CD4-positive, alpha-beta memory T cell (primary cell): ENCODE data around the gene CNRIP1. TPM values are rescaled to one million over a fixed set of nuclear protein-coding genes. Genes with fewer than 3 reads are reported as not detected.

Experiments
- polyA plus RNA-seq, 2 donors: library from polyadenylated mRNA; unstranded; fragments of 300-500 nt; fragmentation: Illumina TruSeq; gene quantifications; one replicate each; pipeline ENCODE4 v1.2.3, GENCODE V29; 2021
- total RNA-seq, 2 experiments: library from RNA; stranded (reverse); gene quantifications; one replicate each; pipeline ENCODE4 v1.2.3, GENCODE V29; 2021

The CNRIP1 gene
- total and polyA plus RNA-seq, 4 experiments from 2014 or later, result 0.29 TPM; not detected in 3

Other genes starting within 250 kb of the CNRIP1 start
- 10 to 100 TPM in 1 of 2 experiments, 1 to 10 TPM in 1; 8.7 to 11.3 TPM for gene PNO1, start 162.1 kb downstream of the CNRIP1 start, total RNA-seq
- 10 to 100 TPM; 18.9 to 26.1 TPM for gene PNO1, start 162.1 kb downstream of the CNRIP1 start, polyA plus RNA-seq
- 10 to 100 TPM; 74.8 to 76.8 TPM for gene PPP3R1, start 67.4 kb downstream of the CNRIP1 start, total RNA-seq
- gene PPP3R1, start 67.4 kb downstream of the CNRIP1 start, polyA plus RNA-seq, result 1 to 10 TPM; 3.9 to 5.4 TPM
- 10 to 100 TPM in 1 of 2 experiments, 1 to 10 TPM in 1; 9.1 to 10.7 TPM for gene PLEK, start 45.3 kb upstream of the CNRIP1 start, total RNA-seq
- 1 to 10 TPM; 5.7 to 7.3 TPM for gene PLEK, start 45.3 kb upstream of the CNRIP1 start, polyA plus RNA-seq
- 1 to 10 TPM; 6.4 to 6.5 TPM for gene FBXO48, start 147.3 kb upstream of the CNRIP1 start, total RNA-seq
- gene FBXO48, start 147.3 kb upstream of the CNRIP1 start, polyA plus RNA-seq, result 1 to 10 TPM in 1 of 2 donors, under 1 TPM in 1; 0.67 to 1.2 TPM
- gene APLF, start 147.6 kb upstream of the CNRIP1 start, total RNA-seq, result 1 to 10 TPM; 8.2 to 9.5 TPM
- 1 to 10 TPM; 2.9 to 3.2 TPM for gene APLF, start 147.6 kb upstream of the CNRIP1 start, polyA plus RNA-seq